Non-pigmented ciliary epithelial cell (primary cell): ENCODE results near the gene FOLR1.
A peak's percentile ranks its signal among the peaks of the same experiment; 100 is the strongest.

Experiments used
- DNase-seq: peaks from one replicate; pipeline ENCODE4 v3.0.0-alpha.2; 2010; ENCODE audit warnings: low read depth

FOLR1 gene

GRCh38 chr11:72235351-72236057, 43.6 kb downstream of the FOLR1 start:
- DNase-seq, result no peak

DNA sequence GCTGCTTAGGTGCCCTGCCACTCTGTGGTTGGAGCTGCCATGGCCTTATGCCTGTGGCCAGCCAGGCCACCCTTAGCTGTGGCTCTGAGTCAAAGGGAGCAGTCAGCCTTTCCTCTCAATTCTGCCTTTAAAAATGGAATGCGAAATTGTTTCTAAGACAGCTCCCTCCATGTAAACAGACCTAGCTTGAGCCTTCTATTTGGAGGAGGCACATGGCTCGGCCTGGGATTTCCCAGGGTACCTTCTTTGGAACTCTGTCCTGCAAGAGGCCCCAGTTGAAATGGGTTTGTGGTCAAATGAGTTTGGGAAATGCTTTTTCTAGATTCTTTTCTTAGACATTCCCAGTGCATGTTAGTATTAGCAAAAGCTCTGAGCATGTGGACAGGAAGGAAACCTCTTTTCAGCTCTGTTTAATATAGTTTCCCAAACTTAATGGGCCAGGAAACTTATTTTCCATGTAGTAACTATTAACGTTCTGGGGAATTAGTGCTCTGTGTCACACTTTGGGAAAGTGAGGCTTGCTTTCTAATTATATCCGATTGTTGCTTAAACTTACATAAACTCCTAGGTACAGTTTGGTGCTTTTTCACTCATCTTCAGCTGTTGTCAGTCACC, 44.2 kb downstream of the FOLR1 start:
- DNase-seq, result no peak

- no peak for DNase-seq
Measured at GRCh38 chr11:72236774-72237111, 44.8 kb downstream of the FOLR1 start.

- DNase-seq, result no peak
Measured at GRCh38 chr11:72237112-72237931, 45.4 kb downstream of the FOLR1 start.

- DNase-seq, result peak; percentile 32
Measured at GRCh38 chr11:72238040-72238450, 46.1 kb downstream of the FOLR1 start.

DNA sequence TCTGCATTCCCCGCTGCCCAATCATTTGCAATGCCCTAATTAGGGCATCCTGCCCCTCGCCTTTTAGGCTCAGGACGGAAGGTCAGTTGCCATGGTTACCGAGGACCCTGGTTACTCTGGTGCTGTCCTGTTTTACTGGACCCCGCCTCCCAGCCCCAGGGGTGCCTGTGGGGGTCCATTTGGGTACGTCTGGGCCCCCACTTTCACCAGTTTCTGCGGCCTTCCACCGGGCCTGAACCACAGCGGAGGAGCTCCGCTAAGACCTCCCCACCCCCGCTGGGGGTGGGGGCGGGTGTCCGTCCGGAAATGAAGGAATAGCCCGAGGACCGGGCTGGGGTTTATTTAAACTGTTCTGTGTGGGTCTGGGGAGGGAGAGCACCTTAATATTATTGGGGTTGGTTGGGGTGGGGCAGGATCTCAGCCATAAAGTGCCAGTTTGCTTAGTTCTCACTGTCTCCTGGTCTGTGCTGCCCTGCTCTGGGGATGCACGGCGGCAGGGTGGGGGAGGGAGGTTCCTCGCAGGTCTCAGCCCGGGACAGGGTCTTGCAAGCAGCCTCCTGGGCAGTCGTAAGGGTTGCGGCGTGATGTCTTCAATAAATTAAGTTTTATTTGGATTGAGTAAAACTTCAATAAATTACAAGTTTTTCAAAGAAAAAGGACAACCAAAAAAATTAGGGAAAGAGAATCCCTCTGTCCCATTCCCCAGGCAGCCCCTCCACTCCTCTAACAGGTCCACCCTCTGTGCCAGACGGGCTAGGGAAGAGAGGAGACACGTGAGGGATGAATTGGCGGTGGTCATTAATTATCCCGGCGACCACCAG, 46.8 kb downstream of the FOLR1 start:
- DNase-seq, result no peak

DNA sequence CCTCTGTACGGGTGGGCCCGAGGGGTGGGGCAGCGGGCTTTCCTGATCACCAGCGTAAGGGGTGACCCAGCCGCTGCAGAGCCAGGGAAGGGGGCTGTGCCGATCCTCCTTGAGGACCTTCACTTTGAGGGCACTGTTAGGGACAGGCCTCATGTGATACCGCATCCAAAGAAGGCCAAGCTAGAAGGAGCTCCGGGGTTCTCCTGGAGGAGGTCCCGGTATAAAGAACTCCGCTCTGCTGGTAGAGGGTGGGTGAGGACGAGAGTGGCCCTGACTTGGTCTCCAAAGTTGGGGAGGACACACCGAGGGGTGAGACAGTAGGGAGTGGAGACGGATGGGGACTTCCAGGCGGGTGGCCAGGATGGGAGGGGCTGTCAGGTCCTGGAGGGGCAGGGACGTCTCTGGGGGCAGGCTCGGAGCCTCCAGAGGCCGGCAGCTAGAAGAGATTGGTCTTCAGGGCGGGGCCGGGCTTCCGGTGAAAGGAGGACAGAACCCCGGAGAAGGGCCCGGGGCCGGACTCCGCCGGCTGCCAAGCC, 47.4 kb downstream of the FOLR1 start:
- no peak for DNase-seq

GRCh38 chr11:72239849-72240460, 48.0 kb downstream of the FOLR1 start:
- DNase-seq, result no peak

GRCh38 chr11:72240461-72241290, 48.7 kb downstream of the FOLR1 start:
- no peak for DNase-seq

DNA sequence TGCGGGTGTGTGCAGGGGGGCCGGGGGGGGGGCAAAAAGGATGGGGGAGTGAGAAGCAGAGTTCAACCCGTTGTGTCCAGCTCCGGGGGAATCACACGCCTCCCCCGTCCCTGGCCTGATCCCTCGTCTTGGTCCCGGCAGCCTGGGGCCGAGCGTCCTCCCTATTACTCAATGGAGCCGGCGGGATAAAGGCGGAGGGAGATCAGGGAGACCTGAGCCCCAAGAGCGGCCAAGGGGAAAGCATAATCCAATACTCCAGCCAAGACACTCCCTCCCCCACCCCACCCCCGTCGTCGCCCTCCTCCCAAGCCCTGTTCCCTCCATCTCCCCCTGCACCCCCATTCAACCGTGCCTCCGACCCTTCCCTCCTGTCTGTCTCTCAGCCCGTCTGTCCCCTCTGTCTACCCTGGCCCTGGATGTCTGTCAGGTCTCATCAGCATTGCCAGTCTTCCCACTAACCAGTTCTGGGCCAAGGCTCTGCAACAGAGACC, 49.4 kb downstream of the FOLR1 start:
- no peak for DNase-seq

DNA sequence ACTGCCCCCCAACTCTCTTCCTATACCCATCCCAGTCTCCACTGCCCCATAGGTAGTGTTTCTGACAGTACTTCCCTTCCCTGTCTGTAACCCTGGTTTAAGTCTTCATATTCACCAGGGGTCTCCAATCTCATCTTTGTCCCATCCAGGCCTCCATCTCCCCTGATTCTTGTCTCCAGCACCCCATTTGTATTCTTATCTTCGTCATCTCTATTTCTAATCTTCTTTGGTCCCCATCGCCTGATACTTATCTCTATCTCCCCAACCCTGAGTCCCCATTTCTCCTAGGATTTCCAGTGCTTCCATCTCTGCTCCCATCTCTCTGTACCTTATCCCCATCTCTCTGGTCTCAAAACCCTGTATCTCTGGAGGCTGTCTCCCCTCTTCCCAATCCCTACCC, 50.2 kb downstream of the FOLR1 start:
- DNase-seq, result no peak

DNA sequence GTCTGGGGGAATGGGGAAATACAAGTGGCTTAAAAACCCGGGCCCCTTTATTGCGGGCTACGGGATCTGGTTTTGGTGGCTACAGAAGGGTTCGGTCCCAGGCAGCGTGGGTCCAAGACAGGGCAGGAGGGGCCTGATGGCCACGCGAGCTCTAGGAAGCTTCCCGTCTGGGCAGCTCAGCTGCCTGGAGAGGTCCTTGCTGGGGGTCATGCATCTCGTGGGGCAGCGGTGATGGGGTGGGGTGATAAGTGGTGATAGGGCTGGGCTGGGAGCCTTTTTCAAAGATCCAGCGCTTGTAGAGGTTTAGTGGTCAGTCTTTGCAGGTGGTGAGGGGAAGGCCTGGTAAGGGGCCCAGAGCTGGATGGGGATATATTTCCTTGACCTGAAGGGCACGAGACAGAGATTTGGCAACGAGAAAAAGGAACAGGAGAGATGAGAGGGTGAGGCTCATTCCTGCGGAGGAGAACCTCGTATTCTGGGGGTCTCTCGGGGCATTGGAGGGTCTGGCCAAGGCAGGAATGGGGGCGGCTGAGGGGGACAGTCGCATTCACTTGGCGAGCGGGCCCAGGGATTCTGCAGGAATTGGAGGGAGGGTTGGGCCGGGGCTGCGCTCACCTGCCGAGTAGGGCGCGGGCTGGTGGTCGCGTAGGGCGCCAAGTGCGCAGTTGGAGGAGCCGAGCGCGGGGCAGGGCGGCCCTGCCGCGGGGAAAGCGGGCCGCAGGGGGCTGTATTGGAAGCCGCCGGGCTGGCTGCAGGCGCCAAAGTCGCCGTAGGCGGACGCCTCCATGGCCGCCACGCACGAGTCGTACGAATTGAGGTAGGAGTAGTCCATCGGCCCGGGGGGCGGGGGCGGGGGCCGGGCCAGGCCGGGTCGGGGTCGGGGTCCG, 51.5 kb downstream of the FOLR1 start:
- no peak for DNase-seq

GRCh38 chr11:72244060-72244360, 52.1 kb downstream of the FOLR1 start, which contains the start of gene PHOX2A:
Gene PHOX2A (minus strand): TSS chr11:72244176. CDS start chr11:72244004, 172 bp downstream.
- no peak for DNase-seq

GRCh38 chr11:72244361-72245262, 52.7 kb downstream of the FOLR1 start:
- no peak for DNase-seq

GRCh38 chr11:72245263-72245816, 53.4 kb downstream of the FOLR1 start:
- DNase-seq, result no peak
